Adrenal gland (tissue), 12 donors: Measurements from ENCODE around the gene PRKAR1B. TPM values are rescaled to one million over a fixed set of nuclear protein-coding genes. Genes with fewer than 3 reads are reported as not detected.

Source experiments
- DNase-seq, 7 donors: peaks; one replicate each; pipeline ENCODE4 v3.0.0-alpha.2; 2019 to 2020
- H3K27ac ChIP-seq, 5 donors: fragments of 200-600 bp; sonication (generic) in 4 of 5; 1 replicate in 3 of 5; 2 replicates in 2 of 5; pipeline versions ENCODE4 v1.5.1 to v1.8.0; 2016 to 2020; ENCODE audit warnings: mild to moderate bottlenecking in 1 of 5
- H3K27me3 ChIP-seq: fragments of 200-600 bp; 2 replicates; pipeline ENCODE4 v1.8.0; 2021
- H3K36me3 ChIP-seq, 2 donors: fragments of 200-600 bp; replicated peaks in 1 of 2; 1 replicate in 1 of 2; 2 replicates in 1 of 2; pipeline versions ENCODE4 v1.5.1 to v1.8.0; 2018 to 2022
- H3K4me1 ChIP-seq, 2 donors: fragments of 200-600 bp; replicated peaks in 1 of 2; 1 replicate in 1 of 2; 2 replicates in 1 of 2; pipeline versions ENCODE4 v1.5.1 to v1.8.0; 2018 to 2021
- H3K4me3 ChIP-seq, 4 donors: fragments of 200-600 bp; sonication (generic) in 3 of 4; one replicate each; pipeline ENCODE4 v1.5.1; 2016 to 2018
- H3K9me3 ChIP-seq, 3 donors: fragments of 200-600 bp; sonication (generic) in 1 of 3; replicated peaks in 1 of 3; 1 replicate in 2 of 3; 2 replicates in 1 of 3; pipeline versions ENCODE4 v1.5.1 to v1.8.0; 2016 to 2021
- CTCF ChIP-seq, 6 experiments: fragments of 450-650 bp in 4 of 6; fragments of 200-600 bp in 2 of 6; sonication (generic) in 1 of 6; IDR thresholded peaks; 1 replicate in 5 of 6; 2 replicates in 1 of 6; pipeline versions ENCODE4 v1.5.1 to v1.8.0; 2016 to 2021; ENCODE audit warnings: antibody characterized with exemption in 6 of 6, mild to moderate bottlenecking in 2 of 6, moderate library complexity in 1 of 6
- POLR2A ChIP-seq, 2 donors: fragments of 450-650 bp; IDR thresholded peaks; one replicate each; pipeline ENCODE4 v1.6.1; 2017; ENCODE audit warnings: antibody characterized with exemption in 2 of 2, mild to moderate bottlenecking in 2 of 2, moderate library complexity in 1 of 2
- WGBS, 4 donors: extraction: QIAGEN DNeasy Blood & Tissue Kit in 2 of 4; methylation state at CpG; one replicate each; pipeline versions ENCODE4 v1.1.5 to v1.1.7; 2013 to 2017; 5-methylcytosine and 5-hydroxymethylcytosine counted together
- intact Hi-C, 2 donors: fragments of 100-400 bp; cut with DNase I; formaldehyde crosslinking; loops; one replicate each; pipeline versions ENCODE4 v1.14.1 to v1.15.0; 2022 to 2023
- polyA plus RNA-seq, 3 donors: library from polyadenylated mRNA; stranded (reverse); fragments of 200-250 nt in 2 of 3; fragments of 350-450 nt in 1 of 3; fragmentation: Illumina TruSeq in 1 of 3; extraction: RNeasy Lipid Tissue Mini Kit (QIAGEN cat#74804) in 1 of 3; gene quantifications; one replicate each; pipeline ENCODE4 v1.2.3, GENCODE V29; 2013 to 2014
- total RNA-seq, 9 donors: library from RNA; depleted of rRNA in 4 of 9; stranded (reverse); fragments of >200 nt in 4 of 9; fragments of 120-200 nt in 1 of 9; fragmentation: NEBNext Ultra II Directional in 1 of 9; extraction: Animal tissue kit (Norgen Biotek cat#: 25700) in 1 of 9; gene quantifications; one replicate each; pipeline versions ENCODE4 v1.1.0 to v1.2.4, GENCODE V29; 2013 to 2023
- donor health status: healthy with polysubstance abuse.
- donor health status: Bipolar disorder and iron deficiency.
- donor health status: DM: yes; HTN: yes; CAD: no.
- donor health status: DM: no; HTN: no; CAD: no.
- donor health status: DM: no; HTN: no; CAD: no.
- donor health status: DM: yes; HTN: yes; CAD: no.

Gene PRKAR1B
- total and polyA plus RNA-seq, 12 donors: 5.2 to 21.5 (median 11.7) TPM

- H3K27ac ChIP-seq: peak overlapping the region in 2 of 5 donors; percentile 33 to 59
- intact Hi-C loops: no loop called here
Measured at GRCh38 chr7:542713-543500, 184.2 kb downstream of the PRKAR1B start.

GRCh38 chr7:542131-542712, 184.9 kb downstream of the PRKAR1B start:
- 87 to 93% (median 89%) methylated on average over 25 to 28 of the region's 28 CpGs for WGBS, 4 donors
- H3K4me1 ChIP-seq: peaks cover 10 to 13% of the 10 kb centered on the region in 2 donors
- DNase-seq: no peak
- TF ChIP-seq POLR2A (IDR thresholded peaks at IDR 0.05): no peak
- TF ChIP-seq CTCF (IDR thresholded peaks at IDR 0.05): no peak
- no peak overlapping the region for H3K4me3 ChIP-seq
- no peaks in the 10 kb centered on the region for H3K36me3 ChIP-seq
- H3K27ac ChIP-seq: peak overlapping the region in 1 of 5 donors; percentile 59
- H3K9me3 ChIP-seq: no peaks in the 10 kb centered on the region
- intact Hi-C loops: no loop called here
- no peaks in the 10 kb centered on the region for H3K27me3 ChIP-seq

More at GRCh38 chr7:542713-543500, 184.2 kb downstream of the PRKAR1B start:
- Histone ChIP-seq H3K4me1 (peaks cover 6 to 9% of the 10 kb centered on the region in 2 donors), H3K4me3 (no peak overlapping the region), H3K9me3 (no peaks in the 10 kb centered on the region), H3K36me3 (no peaks in the 10 kb centered on the region), H3K27me3 (no peaks in the 10 kb centered on the region)
- TF ChIP-seq CTCF (IDR thresholded peaks at IDR 0.05) (no peak), POLR2A (IDR thresholded peaks at IDR 0.05) (no peak)
- 50 to 58% (median 52%) methylated on average over 11 to 27 of the region's 27 CpGs for WGBS, 4 donors
- DNase-seq: peak; percentile 43 to 82 (median 68)

- Histone ChIP-seq H3K4me1 (peaks cover 10 to 13% of the 10 kb centered on the region in 2 donors), H3K36me3 (no peaks in the 10 kb centered on the region), H3K27me3 (no peaks in the 10 kb centered on the region), H3K4me3 (no peak overlapping the region), H3K9me3 (no peaks in the 10 kb centered on the region), H3K27ac (no peak overlapping the region)
- DNase-seq: no peak
- intact Hi-C loops: no loop called here
- TF ChIP-seq POLR2A (IDR thresholded peaks at IDR 0.05): no peak
- TF ChIP-seq CTCF (IDR thresholded peaks at IDR 0.05): no peak
- WGBS, 4 donors: 88 to 96% (median 91%) methylated on average over 12 to 17 of the region's 17 CpGs
Measured at GRCh38 chr7:541661-542060, 185.4 kb downstream of the PRKAR1B start.

- TF ChIP-seq CTCF (IDR thresholded peaks at IDR 0.05): no peak
- TF ChIP-seq POLR2A (IDR thresholded peaks at IDR 0.05): no peak
- H3K27me3 ChIP-seq: no peaks in the 10 kb centered on the region
- H3K4me3 ChIP-seq: no peak overlapping the region
- no peaks in the 10 kb centered on the region for H3K9me3 ChIP-seq
- H3K4me1 ChIP-seq: peaks cover 10 to 13% of the 10 kb centered on the region in 2 donors
- no peaks in the 10 kb centered on the region for H3K36me3 ChIP-seq
- 86 to 100% (median 89%) methylated on average over 3 to 12 of the region's 12 CpGs; no CpG with 5 or more reads in 1 of the 4 donors for WGBS, 4 donors
- intact Hi-C loops: no loop called here
- no peak for DNase-seq
- H3K27ac ChIP-seq: no peak overlapping the region
Measured at GRCh38 chr7:540997-541396, 186.1 kb downstream of the PRKAR1B start.
